NCI-H345 treated with DMSO at 0.1 percent for 48 hours (cell line): ENCODE results near the gene AKR1A1.
"Not testable (repeated sequence)": the region's sequence is repeated elsewhere in the genome, so short reads cannot be mapped to it uniquely, and the experiment has no call there.

Experiments used
- DNase-seq: peaks from one replicate; lab custom pipeline; 2025; ENCODE audit not compliant: unreplicated experiment; lab: John Stamatoyannopoulos, UW

Gene AKR1A1

DNA sequence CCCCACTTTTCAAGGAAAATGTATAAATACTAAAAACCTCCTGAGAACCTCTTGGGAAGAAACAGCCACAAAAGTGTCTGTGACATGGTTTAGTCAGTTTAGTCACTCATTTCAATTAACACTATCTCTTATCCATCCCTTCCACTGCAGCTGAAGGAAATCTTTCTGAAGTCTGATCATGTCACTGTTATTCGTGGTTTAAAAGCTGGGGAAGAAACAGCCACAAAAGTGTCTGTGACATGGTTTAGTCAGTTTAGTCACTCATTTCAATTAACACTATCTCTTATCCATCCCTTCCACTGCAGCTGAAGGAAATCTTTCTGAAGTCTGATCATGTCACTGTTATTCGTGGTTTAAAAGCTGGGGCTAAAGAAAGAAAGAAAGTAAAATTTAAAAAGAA, 27.1 kb upstream of the AKR1A1 start:
- not testable (repeated sequence) for DNase-seq

DNA sequence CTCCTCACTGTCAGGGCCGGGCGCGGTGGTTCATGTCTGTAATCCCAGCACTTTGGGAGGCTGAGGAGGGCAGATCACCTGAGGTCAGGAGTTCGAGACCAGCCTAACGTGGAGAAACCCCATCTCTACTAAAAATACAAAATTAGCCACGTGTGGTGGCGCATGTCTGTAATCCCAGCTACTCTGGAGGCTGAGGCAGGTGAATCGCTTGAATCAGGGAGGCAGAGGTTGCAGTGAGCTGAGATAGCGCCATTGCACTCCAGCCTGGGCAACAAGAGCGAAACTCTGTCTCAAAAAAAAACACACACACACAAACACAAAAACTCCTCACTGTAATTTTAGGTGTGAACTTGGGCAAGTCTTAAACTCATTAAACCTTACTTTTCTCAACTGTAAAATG, 26.7 kb upstream of the AKR1A1 start:
- DNase-seq = not testable (repeated sequence)

DNA sequence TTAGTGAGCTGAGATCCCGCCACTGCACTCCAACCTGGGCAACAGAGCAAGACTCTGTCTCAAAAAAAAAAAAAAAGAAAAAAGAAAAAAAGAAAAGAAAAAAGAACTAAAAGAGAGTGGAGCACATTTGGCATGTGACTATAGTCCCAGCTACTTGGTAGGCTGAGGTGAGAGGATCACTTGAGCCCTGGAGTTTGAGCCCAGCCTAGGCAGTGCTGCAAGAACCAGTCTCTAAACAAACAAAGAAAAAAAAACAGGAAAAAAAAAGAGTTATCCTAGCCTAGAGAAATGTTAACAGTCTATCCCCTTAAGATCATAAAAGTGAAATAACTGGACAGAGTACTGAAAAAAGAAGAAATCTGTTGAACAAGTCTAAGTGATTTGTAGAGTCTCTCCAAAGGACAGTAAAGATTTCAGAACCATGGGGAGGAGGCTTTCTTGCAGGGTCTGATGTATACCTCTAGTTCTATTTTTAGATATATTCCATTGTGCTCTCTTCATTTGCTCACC, 24.4 kb upstream of the AKR1A1 start:
- DNase-seq = no peak

DNA sequence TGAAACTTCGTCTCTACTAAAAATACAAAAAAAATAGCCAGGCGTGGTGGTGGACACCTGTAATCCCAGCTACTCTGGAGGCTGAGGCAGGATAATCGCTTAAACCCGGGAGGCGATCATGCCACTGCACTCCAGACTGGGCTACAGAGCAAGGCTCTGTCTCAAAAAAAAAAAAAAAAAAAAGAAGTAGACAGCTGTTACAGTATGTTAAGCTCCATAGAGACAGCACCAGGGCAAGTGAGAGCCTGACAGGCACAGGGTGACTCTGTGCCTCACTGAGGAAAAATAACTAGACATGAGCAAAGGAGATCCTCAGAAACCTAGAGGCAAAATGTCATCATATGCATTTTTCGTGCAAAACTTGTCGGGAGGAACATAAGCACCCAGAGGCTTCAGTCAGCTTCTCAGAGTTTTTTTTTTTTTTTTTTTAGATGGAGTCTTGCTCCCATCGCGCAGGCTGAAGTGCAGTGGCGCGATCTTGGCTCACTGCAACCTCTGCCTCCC, 19.9 kb upstream of the AKR1A1 start:
- DNase-seq = no peak

DNA sequence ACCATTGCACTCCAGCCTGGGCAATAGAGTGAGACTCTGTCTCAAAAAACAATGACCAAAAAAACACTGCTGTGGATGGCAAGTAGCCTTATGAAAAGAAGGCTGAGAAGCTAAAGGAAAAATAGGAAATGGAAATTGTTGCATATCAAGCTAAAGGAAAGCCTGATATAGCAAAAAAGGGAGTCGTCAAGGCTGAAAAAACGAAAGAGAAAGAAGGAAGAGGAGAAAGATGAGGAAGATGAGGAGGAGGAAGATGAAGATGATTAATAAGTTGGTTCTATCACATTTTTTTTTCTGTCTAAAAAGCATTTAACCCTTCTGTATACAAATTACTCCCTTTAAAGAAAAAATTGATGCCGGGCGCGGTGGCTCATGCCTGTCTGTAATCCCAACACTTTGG, 18.8 kb upstream of the AKR1A1 start:
- DNase-seq = no peak

DNA sequence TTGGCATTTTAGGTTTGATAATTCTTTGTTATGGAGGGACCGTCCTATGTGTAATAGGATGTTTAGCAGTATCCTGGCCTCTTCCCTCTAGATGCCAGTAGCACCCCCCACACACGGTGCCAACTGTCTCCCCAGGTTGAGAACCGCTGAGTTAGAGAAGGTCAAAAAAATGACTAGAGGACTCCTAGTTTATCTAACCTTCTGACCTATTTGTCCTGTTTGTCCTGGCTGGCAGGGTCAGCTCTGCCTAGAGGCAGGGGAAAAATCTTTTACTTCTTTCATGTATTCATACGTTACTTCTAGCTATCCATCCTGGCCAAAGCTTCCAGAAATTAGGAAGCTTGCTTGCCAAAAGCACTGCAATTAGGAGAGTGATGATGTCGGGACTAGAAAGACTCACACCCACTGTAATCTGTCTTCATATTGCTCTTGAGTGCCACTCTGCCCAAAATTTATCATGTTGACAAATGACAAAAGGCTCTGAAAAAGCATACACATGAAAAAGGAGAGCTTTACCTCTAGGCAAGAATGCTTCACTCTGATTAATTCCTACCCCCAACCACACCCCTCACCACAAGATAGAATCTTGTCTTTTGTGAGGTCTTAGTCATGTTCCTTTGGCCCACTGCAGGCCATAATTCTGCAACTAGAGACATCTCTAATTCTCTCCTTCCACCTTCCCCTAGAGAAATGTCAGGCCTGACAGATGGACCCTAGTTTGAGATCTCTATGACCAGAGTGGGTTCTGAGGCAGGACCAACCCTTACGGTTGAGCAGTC, 14.4 kb upstream of the AKR1A1 start:
- no peak for DNase-seq

DNA sequence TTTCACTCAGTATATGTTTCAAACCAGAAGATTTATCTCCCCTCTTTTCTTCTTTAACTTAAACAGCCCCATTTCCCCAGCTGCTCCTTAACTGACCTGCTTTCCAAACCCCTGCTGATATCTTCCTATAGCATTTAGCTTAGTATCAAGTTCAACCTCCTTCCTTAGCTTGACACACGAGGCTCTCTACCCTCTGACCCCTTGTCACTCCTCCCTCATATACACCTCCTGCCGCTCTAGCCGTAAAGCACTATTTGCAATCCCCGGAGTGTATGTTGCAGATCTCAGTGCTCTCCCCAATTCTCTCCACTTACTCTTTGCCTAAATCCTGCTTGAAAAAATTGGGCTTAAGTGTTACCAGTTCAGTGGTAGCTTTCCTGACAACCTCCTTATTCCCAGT, 13.7 kb upstream of the AKR1A1 start:
- no peak for DNase-seq

DNA sequence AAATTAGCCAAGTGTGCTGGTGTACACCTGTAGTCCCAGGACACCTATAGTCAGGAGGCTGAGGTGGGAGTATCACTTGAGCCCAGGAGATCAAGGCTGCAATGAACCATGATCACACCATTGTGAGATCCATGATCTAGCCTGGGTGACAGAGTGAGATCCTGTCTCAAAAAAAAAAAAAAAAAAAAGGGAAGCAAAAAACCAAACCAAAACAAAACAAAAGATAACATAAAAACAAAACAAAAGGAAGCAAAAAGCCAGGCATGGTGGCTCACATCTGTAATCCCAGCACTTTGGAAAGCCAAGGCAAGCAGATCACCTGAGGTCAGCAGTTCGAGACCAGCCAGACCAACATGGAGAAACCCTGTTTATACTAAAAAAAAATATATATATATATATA, 9.4 kb upstream of the AKR1A1 start:
- DNase-seq = no peak

DNA sequence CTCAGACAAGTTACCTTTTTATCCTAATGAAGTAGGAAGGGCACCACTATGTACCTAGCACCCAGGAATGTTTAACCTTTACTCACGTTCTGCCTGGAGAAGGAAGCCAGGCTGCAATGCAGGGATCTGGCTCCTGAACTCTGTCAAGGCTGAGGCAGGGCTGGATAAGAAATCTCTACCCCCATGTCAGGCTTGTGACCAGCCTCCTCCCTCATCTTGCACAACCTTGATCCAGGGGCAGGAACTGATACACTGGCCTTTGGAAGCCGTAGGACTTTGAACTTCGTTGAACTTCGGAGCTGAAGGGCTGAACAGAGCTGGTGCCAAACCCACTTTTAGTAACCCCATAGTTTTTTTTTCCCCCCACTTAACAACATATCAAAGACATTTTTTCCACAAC, 8.0 kb upstream of the AKR1A1 start:
- DNase-seq = no peak

DNA sequence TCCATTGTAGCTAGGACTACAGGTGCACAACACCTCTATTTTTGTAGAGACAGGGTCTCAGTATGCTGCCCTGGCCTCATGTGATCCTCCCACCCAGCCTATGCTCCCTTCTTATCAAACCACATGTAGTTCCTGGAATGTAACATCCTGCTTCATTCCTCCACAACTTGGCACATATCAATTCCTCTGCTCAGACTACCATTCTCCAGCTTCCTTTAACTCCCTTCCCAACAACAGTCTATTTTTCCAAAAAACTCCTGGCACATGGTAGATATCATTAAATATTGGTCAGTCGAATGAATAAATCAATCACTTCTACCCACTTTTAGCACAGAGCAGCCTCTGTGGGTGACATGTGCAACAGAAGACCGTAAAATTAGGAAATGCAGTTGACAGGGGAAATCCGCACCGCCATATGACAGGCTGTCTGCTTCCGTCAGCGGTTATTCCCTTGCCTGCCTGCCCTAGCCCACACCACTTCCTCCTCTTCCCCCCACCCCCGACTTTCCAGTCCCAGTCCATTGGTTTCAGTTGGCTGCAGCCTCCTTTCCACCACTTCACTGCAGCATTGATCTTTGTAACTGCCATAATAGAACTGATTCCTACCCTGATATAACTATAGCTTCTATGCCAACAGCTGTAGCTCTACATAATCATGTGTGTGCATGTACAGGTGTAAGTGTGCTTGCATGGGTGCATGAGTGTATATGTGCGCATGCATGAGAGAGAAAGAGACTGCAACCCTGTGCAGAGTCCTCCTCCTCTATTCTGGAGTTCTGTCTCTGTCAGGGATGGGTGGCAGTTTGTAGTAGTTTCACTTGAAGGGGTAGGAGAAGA, 6.8 kb upstream of the AKR1A1 start:
- DNase-seq = no peak

DNA sequence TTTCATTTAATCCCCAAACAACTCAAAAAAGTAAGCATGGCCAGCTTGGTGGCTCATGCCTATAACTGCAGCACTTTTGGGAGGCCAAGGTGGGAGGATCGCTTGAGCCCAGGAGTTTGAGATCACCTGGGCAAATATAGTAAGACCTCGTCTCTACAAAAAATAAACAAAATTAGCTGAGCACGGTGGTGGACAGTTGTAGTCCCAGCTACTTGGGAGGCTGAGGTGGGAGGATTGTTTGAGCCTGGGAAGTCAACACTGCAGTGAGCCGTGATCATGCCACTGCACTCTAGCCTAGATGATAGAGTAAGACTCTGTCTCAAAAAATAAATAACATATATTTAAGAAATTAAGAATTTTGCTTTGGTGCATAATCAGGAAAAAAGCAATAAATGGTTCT, 6.1 kb upstream of the AKR1A1 start:
- no peak for DNase-seq

DNA sequence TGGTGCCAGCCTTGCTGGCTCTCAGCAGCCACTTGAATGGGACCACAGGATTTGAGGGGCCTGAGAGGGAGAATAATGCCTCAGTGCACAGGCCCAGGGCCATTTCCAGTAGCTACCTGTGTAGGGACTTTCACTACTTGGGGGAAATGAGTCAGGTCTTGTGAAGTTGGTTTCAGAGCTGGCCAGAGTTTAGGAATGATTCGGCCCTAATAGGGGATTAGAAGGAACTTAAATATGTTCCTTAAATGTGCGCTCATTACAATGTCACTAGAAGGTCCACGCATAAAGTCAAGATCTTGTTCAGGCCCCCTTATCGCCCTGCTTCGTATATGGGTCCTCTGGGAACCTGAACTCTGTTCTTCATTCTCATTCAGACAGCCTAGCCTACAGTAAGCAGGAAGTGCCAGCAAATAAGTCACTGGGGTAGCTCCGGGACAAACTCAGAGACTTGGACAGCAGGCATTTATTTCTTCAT, 5.6 kb upstream of the AKR1A1 start:
- DNase-seq = no peak

DNA sequence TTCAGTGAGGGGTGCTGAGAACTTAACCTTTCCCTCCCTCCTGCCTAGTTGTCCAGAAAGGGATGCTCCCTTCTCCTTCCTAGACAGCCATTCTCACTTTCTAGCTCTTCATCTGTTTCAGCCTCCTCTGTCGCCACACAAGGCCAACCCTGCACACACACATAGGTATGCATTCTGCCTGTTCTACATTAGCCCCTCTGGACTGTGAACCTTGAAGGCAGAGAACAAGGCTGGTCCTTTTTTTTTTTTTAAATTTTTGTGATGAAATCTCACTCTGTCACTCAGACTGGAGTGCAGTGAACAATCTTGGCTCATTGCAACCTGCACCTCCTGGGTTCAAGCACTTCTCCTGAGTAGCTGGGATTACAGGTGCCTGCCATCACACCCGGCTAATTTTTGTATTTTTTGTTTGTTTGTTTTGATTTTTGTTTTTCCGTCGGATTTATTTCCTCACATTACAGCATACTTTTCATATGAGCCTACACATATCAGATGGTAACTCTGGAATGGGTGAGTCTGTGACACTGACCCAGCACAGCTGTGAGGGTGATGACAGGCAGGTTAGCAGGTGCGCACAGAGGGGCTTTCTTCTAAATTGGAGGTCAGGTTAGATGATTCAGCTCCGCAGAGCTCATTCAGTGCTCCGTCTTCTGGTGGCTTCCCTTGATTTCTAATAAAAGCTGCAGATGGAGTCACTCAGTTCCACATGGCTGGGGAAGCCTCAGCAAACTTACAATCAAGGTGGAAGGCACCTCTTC, 4.9 kb upstream of the AKR1A1 start:
- no peak for DNase-seq

DNA sequence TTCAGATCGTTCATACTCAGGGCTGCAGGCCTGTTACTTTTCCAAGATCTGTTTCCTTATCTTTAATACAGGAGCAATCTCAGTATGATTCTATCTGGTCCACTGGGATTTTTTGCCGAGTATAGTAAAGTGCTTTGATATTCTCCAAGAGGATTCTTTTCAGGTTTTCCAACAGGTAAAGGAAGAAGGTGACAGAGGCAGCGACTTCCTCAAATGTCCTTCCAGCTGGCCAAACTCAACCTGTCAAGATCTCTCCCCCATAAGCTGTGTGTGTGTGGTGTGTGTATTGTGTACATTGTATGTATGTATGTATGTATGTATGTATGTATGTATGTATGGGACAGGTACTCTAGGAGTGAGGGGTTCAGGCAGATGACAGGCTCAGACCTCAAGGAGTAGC, 1.1 kb downstream of the AKR1A1 start:
- DNase-seq = no peak

DNA sequence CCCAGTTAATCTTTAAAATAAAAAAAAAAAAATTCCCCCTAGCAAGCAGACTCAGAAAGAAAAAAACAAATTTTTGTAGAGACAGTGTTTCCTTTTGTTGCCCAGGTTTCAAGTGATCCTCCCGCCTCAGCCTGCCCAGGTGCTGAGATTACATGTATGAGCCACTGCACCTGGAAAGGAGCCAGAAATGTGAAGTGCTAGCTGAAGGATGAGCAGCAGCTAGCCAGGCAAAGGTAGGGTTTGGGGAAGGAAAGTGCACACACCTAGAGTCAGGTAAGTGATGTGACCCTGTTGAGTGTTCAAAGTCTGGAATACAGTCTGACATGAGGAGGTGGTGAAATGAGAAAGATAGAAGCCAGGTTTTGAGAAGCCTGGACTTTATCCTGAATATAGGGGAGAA, 1.7 kb downstream of the AKR1A1 start:
- DNase-seq = peak; percentile 76

DNA sequence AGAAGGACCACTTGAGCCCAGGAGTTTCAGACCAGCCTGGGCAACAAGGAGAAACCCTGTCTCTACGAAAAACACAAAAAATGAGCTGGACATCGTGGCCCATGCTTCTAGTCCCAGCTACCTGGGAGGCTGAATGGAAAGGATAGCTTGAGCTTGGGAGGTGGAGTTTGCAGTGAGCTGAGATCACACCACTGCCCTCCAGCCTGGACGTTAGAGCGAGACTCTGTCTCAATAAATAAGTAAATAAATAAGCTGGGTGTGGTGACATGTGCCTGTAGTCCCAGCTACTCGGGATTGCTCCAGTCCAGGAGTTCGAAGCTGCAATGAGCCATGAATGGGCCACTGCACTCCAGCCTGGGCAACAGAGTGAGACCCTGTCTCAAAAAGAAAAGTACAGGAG, 3.6 kb downstream of the AKR1A1 start:
- no peak for DNase-seq

DNA sequence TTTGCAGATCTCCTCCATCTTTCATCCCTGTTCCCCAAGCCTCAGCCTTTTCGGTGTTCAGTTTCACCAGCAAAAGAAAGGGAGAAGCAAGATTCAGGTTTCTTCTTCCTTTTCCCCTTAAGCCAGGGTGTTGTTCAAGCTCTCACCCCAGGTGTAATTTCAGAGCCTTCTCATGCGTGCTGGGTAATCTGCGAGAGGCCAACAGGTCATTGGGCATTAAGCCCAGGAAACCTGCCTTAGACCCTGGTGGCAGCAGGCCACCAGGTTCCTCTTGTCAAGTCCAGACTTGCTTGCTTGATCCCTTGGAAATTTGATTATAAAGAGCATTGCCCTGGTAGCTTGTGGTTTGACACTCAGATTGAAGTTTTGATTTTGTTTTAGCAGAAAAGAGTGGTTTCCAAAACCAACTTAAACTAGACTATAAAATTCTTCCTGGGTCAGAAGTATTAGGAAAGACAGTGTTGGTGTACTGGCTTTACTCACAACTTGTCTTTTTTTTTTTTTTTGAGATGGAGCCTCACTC, 6.9 kb downstream of the AKR1A1 start:
- DNase-seq = no peak

DNA sequence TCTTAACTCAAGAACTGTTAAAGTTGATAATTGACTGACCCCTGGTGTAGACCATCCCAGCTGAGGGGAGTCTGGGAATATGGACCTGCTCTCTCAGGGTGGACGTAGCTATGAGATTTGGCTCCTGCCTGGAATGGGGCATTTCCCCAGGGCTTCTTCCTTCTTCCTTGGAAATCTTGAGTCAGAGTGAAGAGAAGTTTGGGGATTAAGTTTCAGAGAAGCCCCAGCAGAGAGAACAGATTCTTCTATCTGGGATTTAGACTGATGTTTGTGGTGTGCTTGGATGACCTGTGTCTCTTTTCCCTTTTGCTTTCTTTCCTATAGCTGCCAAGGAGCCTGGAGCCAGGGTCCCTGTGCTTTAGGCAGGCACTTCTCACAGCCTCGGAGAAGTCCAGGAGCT, 13.2 kb downstream of the AKR1A1 start:
- no peak for DNase-seq

DNA sequence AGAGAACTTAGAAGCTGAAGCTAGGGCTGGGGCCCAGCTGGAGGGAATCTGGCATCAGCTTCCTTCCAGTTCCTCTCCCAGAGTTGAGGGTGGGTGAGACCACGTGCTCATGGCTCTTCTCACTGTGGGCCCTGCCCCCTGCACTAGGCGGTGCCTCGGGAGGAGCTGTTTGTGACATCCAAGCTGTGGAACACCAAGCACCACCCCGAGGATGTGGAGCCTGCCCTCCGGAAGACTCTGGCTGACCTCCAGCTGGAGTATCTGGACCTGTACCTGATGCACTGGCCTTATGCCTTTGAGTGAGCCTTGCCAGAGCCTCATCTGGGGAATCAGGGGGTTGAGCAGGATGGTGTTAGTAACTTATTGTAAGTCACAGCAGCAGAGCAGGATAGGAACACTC, 16.1 kb downstream of the AKR1A1 start:
- DNase-seq = no peak

DNA sequence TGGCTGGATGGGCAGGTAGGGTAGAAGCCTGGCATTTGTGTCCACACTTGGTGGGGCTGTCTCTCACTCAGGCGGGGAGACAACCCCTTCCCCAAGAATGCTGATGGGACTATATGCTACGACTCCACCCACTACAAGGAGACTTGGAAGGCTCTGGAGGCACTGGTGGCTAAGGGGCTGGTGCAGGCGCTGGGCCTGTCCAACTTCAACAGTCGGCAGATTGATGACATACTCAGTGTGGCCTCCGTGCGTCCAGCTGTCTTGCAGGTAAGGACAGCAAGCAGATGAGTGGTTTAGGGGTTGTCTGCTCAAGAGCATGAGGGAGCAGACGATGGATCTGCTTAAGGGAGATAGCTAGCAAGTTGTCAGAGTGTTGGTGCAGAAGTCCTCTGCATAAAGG, 17.3 kb downstream of the AKR1A1 start:
- DNase-seq = no peak

DNA sequence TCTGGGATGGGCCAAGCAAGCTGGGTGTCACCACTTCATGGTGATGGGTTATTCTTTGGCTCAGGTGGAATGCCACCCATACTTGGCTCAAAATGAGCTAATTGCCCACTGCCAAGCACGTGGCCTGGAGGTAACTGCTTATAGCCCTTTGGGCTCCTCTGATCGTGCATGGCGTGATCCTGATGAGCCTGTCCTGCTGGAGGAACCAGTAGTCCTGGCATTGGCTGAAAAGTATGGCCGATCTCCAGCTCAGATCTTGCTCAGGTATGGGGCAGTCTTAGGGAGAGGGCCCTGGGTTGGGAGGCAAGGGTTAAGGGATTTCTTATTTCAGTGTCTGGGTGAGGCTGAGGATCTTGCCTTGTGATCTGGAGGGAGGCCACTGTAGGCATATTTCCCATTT, 17.8 kb downstream of the AKR1A1 start:
- DNase-seq = no peak
